Caco-2 (cell line): Measurements from ENCODE around the gene FOS. TPM values are rescaled to one million over a fixed set of nuclear protein-coding genes. Genes with fewer than 3 reads are reported as not detected.

Experiments used
- BruUV-seq: library from RNA; stranded (reverse); fragments of 400-500 nt; replicated peaks from 2 replicates; lab custom pipeline; 2021; lab: Mats Ljungman, UMichigan
- CTCF ChIA-PET: fragments of 300-600 bp; sonication (Branson Sonifier 250); formaldehyde crosslinking; loops from one replicate; lab custom pipeline; 2022; ENCODE audit warnings: antibody characterized with exemption; lab: Charles Lee
- POLR2A ChIA-PET: fragments of 300-600 bp; sonication (Branson Sonifier 250); formaldehyde crosslinking; loops from one replicate; lab custom pipeline; 2022; ENCODE audit warnings: antibody characterized with exemption; lab: Charles Lee
- DNase-seq, 2 experiments: peaks; one replicate each; pipeline versions ENCODE4 v3.0.0 to v3.0.0-alpha.2; 2020 to 2022
- H3K27me3 ChIP-seq: replicated peaks from 2 replicates; pipeline ENCODE4 v1.6.0; 2011; ENCODE audit warnings: low read length; ENCODE audit not compliant: control insufficient read depth, insufficient read depth
- H3K36me3 ChIP-seq: 2 replicates; pipeline ENCODE4 v1.5.1; 2011; ENCODE audit warnings: low read length; ENCODE audit not compliant: control insufficient read depth, insufficient read depth
- H3K4me1 ChIP-seq: fragments of 250-450 bp; sonication (Bioruptor Pico); 2 replicates; pipeline ENCODE4 v1.5.1; 2020; ENCODE audit warnings: mild to moderate bottlenecking
- H3K4me3 ChIP-seq: 2 replicates; pipeline ENCODE4 v1.5.1; 2011; ENCODE audit warnings: low read depth, mild to moderate bottlenecking, control low read depth, low read length
- H3K9me3 ChIP-seq: fragments of 250-450 bp; sonication (Bioruptor Pico); 2 replicates; pipeline ENCODE4 v1.5.1; 2020; ENCODE audit warnings: mild to moderate bottlenecking, moderate library complexity
- H3K27ac Mint-ChIP-seq: one replicate; pipeline ENCODE4 v1.8.0; 2022; ENCODE audit warnings: mixed read lengths; ENCODE audit not compliant: unreplicated experiment
- H3K27me3 Mint-ChIP-seq: one replicate; pipeline ENCODE4 v1.8.0; 2022; ENCODE audit warnings: mixed read lengths; ENCODE audit not compliant: insufficient read depth, unreplicated experiment
- H3K36me3 Mint-ChIP-seq: one replicate; pipeline ENCODE4 v1.8.0; 2022; ENCODE audit warnings: mild to moderate bottlenecking, mixed read lengths; ENCODE audit not compliant: insufficient read depth, unreplicated experiment
- H3K4me1 Mint-ChIP-seq: one replicate; pipeline ENCODE4 v1.8.0; 2022; ENCODE audit warnings: low read depth, mixed read lengths; ENCODE audit not compliant: unreplicated experiment
- H3K4me3 Mint-ChIP-seq: one replicate; pipeline ENCODE4 v1.8.0; 2022; ENCODE audit warnings: mild to moderate bottlenecking, moderate library complexity, mixed read lengths; ENCODE audit not compliant: unreplicated experiment
- H3K9me3 Mint-ChIP-seq: one replicate; pipeline ENCODE4 v1.8.0; 2022; ENCODE audit warnings: mixed read lengths; ENCODE audit not compliant: unreplicated experiment
- intact Hi-C: fragments of 100-400 bp; cut with micrococcal nuclease; formaldehyde crosslinking; loops from one replicate; pipeline ENCODE4 v1.10.0; 2022; ENCODE audit not compliant: unreplicated experiment
- total RNA-seq: library from RNA; stranded (reverse); gene quantifications from 2 replicates; pipeline ENCODE4 v1.2.3, GENCODE V29; 2022
- TF ChIP-seq, protein P1 (sequence below), 2 experiments: fragments of 200-600 bp in 1 of 2; IDR thresholded peaks; 1 replicate in 1 of 2; 2 replicates in 1 of 2; pipeline versions ENCODE4 v1.5.1 to v1.8.0; 2011 to 2022; ENCODE audit warnings: antibody characterized with exemption in 1 of 2, control low read depth in 1 of 2, inconsistent platforms in 1 of 2, low read depth in 1 of 2, low read length in 1 of 2, mild to moderate bottlenecking in 1 of 2, moderate library complexity in 1 of 2; ENCODE audit not compliant: insufficient read depth in 1 of 2, severe bottlenecking in 1 of 2, unreplicated experiment in 1 of 2

Gene FOS
- total RNA-seq, 1 experiment from 2014 or later: 73.7 TPM

DNA sequence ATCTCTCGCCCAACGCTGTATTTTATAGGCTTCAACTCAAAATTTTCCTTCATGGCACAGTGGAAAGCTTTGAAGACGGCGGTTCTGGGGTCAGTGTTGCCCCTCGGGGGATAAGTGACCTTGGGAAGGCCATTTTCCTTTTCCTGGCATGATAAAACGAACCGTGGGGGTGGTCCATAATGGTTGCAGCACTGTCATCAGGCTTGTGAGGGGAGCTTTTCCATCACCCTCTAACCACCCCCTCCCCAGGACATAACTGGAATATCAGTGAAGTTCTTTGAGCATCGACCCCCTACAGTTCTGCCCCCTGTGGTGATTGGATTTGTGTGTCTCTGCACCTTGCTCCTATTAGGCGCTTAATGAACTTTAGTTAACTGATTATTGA is 16.0 kb downstream of the FOS start:
- Histone ChIP-seq H3K27me3 (no peaks in the 10 kb centered on the region), H3K4me1 (peaks cover 24% of the 10 kb centered on the region), H3K4me3 (peak overlapping the region; percentile 40), H3K36me3 (no peaks in the 10 kb centered on the region), H3K9me3 (no peaks in the 10 kb centered on the region)
- TF ChIP-seq, protein P1, sequence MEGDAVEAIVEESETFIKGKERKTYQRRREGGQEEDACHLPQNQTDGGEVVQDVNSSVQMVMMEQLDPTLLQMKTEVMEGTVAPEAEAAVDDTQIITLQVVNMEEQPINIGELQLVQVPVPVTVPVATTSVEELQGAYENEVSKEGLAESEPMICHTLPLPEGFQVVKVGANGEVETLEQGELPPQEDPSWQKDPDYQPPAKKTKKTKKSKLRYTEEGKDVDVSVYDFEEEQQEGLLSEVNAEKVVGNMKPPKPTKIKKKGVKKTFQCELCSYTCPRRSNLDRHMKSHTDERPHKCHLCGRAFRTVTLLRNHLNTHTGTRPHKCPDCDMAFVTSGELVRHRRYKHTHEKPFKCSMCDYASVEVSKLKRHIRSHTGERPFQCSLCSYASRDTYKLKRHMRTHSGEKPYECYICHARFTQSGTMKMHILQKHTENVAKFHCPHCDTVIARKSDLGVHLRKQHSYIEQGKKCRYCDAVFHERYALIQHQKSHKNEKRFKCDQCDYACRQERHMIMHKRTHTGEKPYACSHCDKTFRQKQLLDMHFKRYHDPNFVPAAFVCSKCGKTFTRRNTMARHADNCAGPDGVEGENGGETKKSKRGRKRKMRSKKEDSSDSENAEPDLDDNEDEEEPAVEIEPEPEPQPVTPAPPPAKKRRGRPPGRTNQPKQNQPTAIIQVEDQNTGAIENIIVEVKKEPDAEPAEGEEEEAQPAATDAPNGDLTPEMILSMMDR (IDR thresholded peaks at IDR 0.05; ENCODE audit: insufficient read depth in 1 of 2, low read depth in 1 of 2, low read length in 1 of 2, severe bottlenecking in 1 of 2, unreplicated experiment in 1 of 2): no peak
- ChIA-PET CTCF (interaction anchor here (0.7 to 3.4 kb wide), 4 partner anchors 11 to 163 kb away, joined by 3 to 36 read pairs (median 4); no protein-coding TSS in a partner anchor), POLR2A (interaction anchor here (0.6 to 5.9 kb wide), 10 partner anchors 12 to 366 kb away, joined by 3 to 99 read pairs (median 8); partner anchors contain the start of genes FOS, JDP2 and NEK9)
- intact Hi-C loops: loop anchor here (1.0 to 10.0 kb wide), 6 partner anchors 11 to 167 kb away; partner anchors contain the start of genes FOS, NEK9 and TMED10
- TSS peak; percentile 91 for BruUV-seq
- DNase-seq: no peak
- H3K4me1 Mint-ChIP-seq: peaks cover 6% of the 10 kb centered on the region
- peak overlapping the region; percentile 71 for H3K4me3 Mint-ChIP-seq
- H3K27me3 Mint-ChIP-seq: no peaks in the 10 kb centered on the region
- H3K27ac Mint-ChIP-seq: peak overlapping the region; percentile 86
- H3K9me3 Mint-ChIP-seq: no peaks in the 10 kb centered on the region
- H3K36me3 Mint-ChIP-seq: peaks cover 9% of the 10 kb centered on the region

DNA sequence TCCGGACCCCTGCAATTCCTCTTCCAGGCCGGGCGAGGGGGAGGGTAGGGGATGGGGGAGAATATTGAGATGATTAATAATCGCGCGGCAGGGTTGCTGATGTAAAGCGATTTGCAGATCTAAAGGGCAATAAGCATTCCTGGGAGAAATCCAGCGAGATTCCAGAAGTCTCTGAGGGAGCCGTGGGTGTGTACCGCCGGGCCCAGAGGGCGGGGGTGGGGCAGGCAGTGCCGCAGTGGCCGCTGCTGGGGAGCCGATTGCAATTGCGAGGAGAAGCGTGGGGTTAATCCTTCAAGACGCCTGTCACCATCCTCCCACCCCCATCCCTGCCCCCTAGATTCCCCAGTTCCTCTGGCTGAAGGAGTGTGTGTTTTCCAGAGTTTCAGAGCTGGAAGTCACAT is 16.4 kb downstream of the FOS start:
- no TSS peak for BruUV-seq
- ChIA-PET POLR2A (interaction anchor here (0.6 to 5.9 kb wide), 5 partner anchors 12 to 168 kb away, joined by 4 to 99 read pairs (median 16); partner anchors contain the start of gene NEK9), CTCF (interaction anchor here (0.7 to 3.4 kb wide), 5 partner anchors 11 to 163 kb away, joined by 3 to 36 read pairs (median 4); no protein-coding TSS in a partner anchor)
- Mint-ChIP-seq H3K27me3 (no peaks in the 10 kb centered on the region), H3K4me1 (peaks cover 6% of the 10 kb centered on the region), H3K4me3 (peak overlapping the region; percentile 71), H3K9me3 (no peaks in the 10 kb centered on the region), H3K36me3 (peaks cover 9% of the 10 kb centered on the region), H3K27ac (peak overlapping the region; percentile 86)
- H3K36me3 ChIP-seq: no peaks in the 10 kb centered on the region
- peaks cover 24% of the 10 kb centered on the region for H3K4me1 ChIP-seq
- TF ChIP-seq, protein P1 (IDR thresholded peaks at IDR 0.05; ENCODE audit: insufficient read depth in 1 of 2, low read depth in 1 of 2, low read length in 1 of 2, severe bottlenecking in 1 of 2, unreplicated experiment in 1 of 2): no peak
- H3K27me3 ChIP-seq: no peaks in the 10 kb centered on the region
- no peaks in the 10 kb centered on the region for H3K9me3 ChIP-seq
- intact Hi-C loops: loop anchor here (1.0 to 10.0 kb wide), 3 partner anchors 16 to 168 kb away; partner anchors contain the start of genes FOS and NEK9
- peak overlapping the region; percentile 40 for H3K4me3 ChIP-seq
- DNase-seq: peak; percentile 74 to 89

DNA sequence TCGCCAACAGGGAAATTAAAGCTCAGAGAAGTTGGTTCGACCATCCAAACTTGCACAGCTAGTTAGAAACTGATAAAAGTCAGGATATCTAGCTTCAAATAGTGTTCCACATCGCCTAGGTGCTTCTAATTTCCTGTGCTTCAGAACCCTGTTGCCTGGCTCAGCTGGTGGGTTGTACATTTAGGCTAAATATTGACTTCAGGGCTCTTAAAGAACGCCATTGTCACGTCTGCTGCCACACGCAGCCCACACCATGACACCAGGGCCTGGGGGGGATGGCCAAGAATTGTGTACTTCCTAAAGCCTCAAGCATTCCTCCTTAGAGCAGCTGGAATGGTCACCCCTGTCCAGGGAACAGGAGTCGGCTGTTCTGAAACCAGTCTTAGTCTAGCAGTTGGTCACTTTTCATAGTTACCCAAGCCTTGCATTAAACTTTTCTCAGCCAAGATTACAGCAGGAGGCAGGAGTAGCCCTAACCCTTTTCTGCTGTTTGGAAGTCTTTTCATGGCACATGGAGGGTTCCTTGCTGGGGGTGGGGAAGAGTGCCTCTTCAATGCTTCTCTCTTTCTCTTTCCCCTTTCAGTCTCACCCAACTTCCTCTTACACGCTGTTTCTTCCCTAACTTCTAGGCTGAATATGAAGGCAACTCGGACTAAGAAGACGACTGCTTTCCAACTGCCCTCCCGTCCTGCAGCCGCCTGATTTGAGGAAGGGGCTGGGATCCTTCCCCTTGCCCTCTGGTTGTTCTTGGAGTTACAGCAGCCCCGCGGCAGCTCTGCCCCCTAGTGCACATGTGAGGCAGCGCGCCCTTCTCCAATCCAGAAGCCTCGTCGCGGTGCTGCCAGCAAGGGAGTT is 17.1 kb downstream of the FOS start:
- POLR2A ChIA-PET: interaction anchor here (0.6 to 5.9 kb wide), 5 partner anchors 13 to 134 kb away, joined by 3 to 99 read pairs (median 16); no protein-coding TSS in a partner anchor
- Mint-ChIP-seq H3K4me3 (peak overlapping the region; percentile 71), H3K9me3 (no peaks in the 10 kb centered on the region), H3K27me3 (no peaks in the 10 kb centered on the region), H3K36me3 (peaks cover 9% of the 10 kb centered on the region), H3K4me1 (peaks cover 8% of the 10 kb centered on the region), H3K27ac (peak overlapping the region; percentile 86)
- intact Hi-C loops: loop anchor here (1.0 to 10.0 kb wide), 4 partner anchors 17 to 168 kb away; partner anchors contain the start of genes FOS and NEK9
- TF ChIP-seq, protein P1 (IDR thresholded peaks at IDR 0.05; ENCODE audit: insufficient read depth in 1 of 2, low read depth in 1 of 2, low read length in 1 of 2, severe bottlenecking in 1 of 2, unreplicated experiment in 1 of 2): peak; percentile 95 to 98
- H3K36me3 ChIP-seq: no peaks in the 10 kb centered on the region
- CTCF ChIA-PET: interaction anchor here (0.6 to 3.4 kb wide), 6 partner anchors 12 to 164 kb away, joined by 3 to 36 read pairs (median 4); no protein-coding TSS in a partner anchor
- no TSS peak for BruUV-seq
- H3K27me3 ChIP-seq: no peaks in the 10 kb centered on the region
- peak; percentile 83 to 88 for DNase-seq
- H3K4me1 ChIP-seq: peaks cover 28% of the 10 kb centered on the region
- H3K4me3 ChIP-seq: peak overlapping the region; percentile 40
- H3K9me3 ChIP-seq: no peaks in the 10 kb centered on the region
